ENCODE measurements around the gene MCCD1.
A peak's percentile ranks its signal among the peaks of the same experiment; 100 is the strongest.
"Not testable (repeated sequence)": the region's sequence is repeated elsewhere in the genome, so short reads cannot be mapped to it uniquely, and the experiment has no call there.

Gene MCCD1

GRCh38 chr6:31498748-31499147, 30.0 kb upstream of the MCCD1 start:
- DNase-seq (ENCODE audit: low read depth in 2 of 2), result no peak
- H3K4me3 ChIP-seq (replicated peaks in 1 of 2; ENCODE audit: low read depth in 2 of 2, low read length in 2 of 2), result peak overlapping the region; percentile 28
- TF ChIP-seq, protein P1, sequence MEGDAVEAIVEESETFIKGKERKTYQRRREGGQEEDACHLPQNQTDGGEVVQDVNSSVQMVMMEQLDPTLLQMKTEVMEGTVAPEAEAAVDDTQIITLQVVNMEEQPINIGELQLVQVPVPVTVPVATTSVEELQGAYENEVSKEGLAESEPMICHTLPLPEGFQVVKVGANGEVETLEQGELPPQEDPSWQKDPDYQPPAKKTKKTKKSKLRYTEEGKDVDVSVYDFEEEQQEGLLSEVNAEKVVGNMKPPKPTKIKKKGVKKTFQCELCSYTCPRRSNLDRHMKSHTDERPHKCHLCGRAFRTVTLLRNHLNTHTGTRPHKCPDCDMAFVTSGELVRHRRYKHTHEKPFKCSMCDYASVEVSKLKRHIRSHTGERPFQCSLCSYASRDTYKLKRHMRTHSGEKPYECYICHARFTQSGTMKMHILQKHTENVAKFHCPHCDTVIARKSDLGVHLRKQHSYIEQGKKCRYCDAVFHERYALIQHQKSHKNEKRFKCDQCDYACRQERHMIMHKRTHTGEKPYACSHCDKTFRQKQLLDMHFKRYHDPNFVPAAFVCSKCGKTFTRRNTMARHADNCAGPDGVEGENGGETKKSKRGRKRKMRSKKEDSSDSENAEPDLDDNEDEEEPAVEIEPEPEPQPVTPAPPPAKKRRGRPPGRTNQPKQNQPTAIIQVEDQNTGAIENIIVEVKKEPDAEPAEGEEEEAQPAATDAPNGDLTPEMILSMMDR (IDR thresholded peaks at IDR 0.05; ENCODE audit: low read depth, low read length), result no peak

DNA sequence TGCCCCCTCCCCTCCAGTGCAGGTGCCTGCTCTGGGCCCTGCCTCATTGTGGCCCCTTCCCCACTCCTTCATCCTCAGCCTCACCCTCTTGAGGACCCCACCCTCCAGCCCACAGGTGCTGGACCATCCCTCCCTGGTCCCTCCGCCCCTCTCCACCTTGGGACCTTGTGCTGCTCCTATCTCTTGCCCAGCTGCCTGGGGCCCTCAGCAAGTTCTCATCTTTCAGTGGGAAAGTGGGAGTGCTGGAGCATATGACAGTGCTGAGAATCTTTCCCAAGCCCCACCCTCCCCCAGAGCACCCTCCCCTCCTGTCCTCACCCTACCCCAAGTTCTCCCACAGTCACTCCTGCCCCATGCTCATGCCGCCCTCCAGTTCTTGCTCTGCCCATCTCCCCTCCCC, 29.1 kb upstream of the MCCD1 start:
- not testable (repeated sequence) for H3K4me3 ChIP-seq (replicated peaks in 1 of 2; ENCODE audit: low read depth in 2 of 2, low read length in 2 of 2); DNase-seq (ENCODE audit: low read depth in 2 of 2)

GRCh38 chr6:31502586-31502985, 26.2 kb upstream of the MCCD1 start:
- H3K4me3 ChIP-seq (replicated peaks in 1 of 2; ENCODE audit: low read depth in 2 of 2, low read length in 2 of 2), result no peak overlapping the region
- TF ChIP-seq, protein P1 (IDR thresholded peaks at IDR 0.05; ENCODE audit: low read depth, low read length), result no peak
- DNase-seq (ENCODE audit: low read depth in 2 of 2), result peak in 1 of 2 donors; percentile 35

DNA sequence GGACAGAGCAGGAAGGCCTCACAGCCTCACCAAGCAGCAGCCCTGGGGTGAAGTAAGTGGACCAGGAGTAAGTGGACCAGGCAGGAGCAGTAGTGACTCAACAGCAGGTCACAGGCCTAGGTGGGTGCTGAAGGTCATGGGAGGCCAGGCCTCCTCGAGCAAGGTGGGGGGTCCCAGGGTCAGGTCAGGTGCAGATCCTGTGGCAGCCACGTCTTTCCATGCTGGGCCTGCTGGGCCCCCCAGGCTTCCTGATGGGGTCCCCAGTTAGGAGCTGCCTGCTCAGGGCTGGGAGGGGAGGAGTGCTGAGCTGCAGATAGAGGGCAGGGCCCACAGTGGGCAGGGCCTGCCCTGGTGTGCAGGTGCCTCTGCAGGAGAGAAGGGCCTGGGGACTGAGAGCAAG, 19.7 kb upstream of the MCCD1 start:
- DNase-seq (ENCODE audit: low read depth in 2 of 2); H3K4me3 ChIP-seq (replicated peaks in 1 of 2; ENCODE audit: low read depth in 2 of 2, low read length in 2 of 2): not testable (repeated sequence)

DNA sequence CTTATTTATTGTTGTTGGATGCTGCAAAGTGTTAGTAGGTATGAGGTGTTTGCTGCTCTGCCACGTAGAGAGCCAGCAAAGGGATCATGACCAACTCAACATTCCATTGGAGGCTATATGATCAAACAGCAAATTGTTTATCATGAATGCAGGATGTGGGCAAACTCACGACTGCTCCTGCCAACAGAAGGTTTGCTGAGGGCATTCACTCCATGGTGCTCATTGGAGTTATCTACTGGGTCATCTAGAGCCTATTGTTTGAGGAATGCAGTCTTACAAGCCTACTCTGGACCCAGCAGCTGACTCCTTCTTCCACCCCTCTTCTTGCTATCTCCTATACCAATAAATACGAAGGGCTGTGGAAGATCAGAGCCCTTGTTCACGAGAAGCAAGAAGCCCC, 18.8 kb upstream of the MCCD1 start:
- TF ChIP-seq, protein P1 (IDR thresholded peaks at IDR 0.05; ENCODE audit: low read depth, low read length), result no peak
- DNase-seq (ENCODE audit: low read depth in 2 of 2), result no peak

DNA sequence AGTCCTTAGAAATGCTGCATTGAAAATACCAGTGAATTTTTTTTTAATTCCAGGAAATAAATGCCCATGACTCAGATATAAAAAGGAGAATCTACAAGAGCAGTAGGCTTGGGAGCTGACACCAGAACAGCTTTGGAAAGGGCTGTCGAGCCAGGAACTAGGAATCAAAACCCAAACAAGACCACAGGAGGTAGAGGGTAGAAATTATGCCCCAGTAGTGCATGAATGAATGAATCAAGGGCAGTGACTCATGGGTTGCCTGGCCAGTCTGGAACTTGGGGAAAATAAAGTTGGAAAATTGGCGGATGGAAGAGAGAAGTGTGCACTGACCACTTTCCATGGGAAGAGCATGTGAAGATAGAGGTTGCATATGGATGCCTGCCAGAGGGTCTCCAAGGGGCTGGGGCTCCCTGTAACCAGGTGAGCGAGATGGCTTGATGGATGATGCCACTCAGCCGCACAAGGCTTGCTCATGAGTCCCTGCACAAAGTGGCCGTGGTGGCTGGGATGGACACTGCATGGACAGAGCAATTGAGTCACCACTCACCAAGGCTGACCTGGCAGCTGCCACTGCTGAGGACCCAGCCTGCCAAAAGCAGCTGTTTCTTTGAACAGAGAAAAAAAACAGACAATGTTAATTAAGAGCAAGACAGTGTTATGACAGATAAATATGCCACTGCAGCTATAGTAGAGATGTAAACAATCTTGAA, 15.2 kb upstream of the MCCD1 start:
- H3K4me3 ChIP-seq (replicated peaks in 1 of 2; ENCODE audit: low read depth in 2 of 2, low read length in 2 of 2), result no peak overlapping the region
- TF ChIP-seq, protein P1 (IDR thresholded peaks at IDR 0.05; ENCODE audit: low read depth, low read length), result no peak
- DNase-seq (ENCODE audit: low read depth in 2 of 2), result peak in 1 of 2 donors; percentile 38

More for the DNA sequence above, 18.8 kb upstream of the MCCD1 start:
- H3K4me3 ChIP-seq (replicated peaks in 1 of 2; ENCODE audit: low read depth in 2 of 2, low read length in 2 of 2), result no peak overlapping the region

GRCh38 chr6:31521835-31522234, 6.9 kb upstream of the MCCD1 start:
- no peak for DNase-seq (ENCODE audit: low read depth in 2 of 2)
- H3K4me3 ChIP-seq (replicated peaks in 1 of 2; ENCODE audit: low read depth in 2 of 2, low read length in 2 of 2), result no peak overlapping the region
- TF ChIP-seq, protein P1 (IDR thresholded peaks at IDR 0.05; ENCODE audit: low read depth, low read length), result no peak

DNA sequence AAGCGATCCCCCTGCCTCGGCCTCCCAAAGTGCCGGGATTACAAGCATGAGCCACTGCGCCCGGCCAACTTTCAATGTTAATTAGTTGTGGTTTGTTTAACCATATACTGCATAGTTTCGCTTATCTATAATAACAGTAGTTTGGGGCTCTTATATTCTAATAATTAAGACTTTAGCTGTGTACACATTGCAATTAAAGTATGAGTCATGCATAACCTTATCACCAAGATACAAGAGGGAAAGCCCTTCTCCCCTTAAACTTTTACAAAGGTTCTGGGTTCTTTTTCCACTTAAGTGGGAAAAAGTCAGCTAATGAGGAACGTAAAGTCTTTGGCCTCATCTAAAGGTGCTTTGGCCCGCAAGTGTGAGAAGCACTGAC, 3.2 kb upstream of the MCCD1 start:
- H3K4me3 ChIP-seq (replicated peaks in 1 of 2; ENCODE audit: low read depth in 2 of 2, low read length in 2 of 2), result no peak overlapping the region
- no peak for DNase-seq (ENCODE audit: low read depth in 2 of 2)
- TF ChIP-seq, protein P1 (IDR thresholded peaks at IDR 0.05; ENCODE audit: low read depth, low read length), result no peak

Measured in cardiac fibroblast (primary cell).